Measurements from ENCODE around the gene LMTK3. TPM values are rescaled to one million over a fixed set of nuclear protein-coding genes. Genes with fewer than 3 reads are reported as not detected.
A peak's percentile ranks its signal among the peaks of the same experiment; 100 is the strongest.

Gene LMTK3
- total and polyA plus RNA-seq, 2 experiments from 2014 or later, result 0.22 TPM; not detected in 1

DNA sequence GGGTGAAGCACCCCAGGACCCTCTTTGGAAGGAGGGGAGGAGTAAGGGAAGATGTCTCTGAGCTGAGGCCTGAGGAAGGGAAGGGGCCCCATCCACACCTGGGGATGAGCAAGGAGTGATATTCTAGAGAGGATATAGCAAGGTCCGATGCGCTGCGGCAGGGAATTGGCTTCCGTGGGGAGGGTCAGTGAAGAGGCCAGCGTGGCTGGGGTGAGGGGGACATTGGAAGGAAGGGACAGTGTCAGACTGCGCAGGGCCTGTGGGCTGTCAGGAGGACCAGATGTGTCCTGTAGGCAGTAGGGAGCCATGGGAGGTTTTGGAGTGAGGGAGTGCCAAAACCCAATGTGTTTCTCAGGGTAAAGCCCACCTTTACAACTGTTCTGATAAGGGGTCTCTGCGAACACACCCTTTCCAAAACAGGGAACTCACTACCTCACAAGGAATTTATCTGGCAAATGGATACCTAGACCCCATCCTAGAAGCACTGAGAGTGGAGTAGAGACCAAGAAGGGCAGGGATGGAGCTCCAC, 3.7 kb downstream of the LMTK3 start:
- in situ Hi-C loops (cut with MboI), result loop anchor here (5.0 kb wide), 1 partner anchor 74 kb away; no protein-coding TSS in a partner anchor
- no peak for DNase-seq
- peaks cover 9% of the 10 kb centered on the region; the same call in 1 of the 2 replicates for H3K27me3 ChIP-seq (replicated peaks; ENCODE audit: insufficient read depth)
- 78 to 81% methylated on average over 7 of the region's 7 CpGs for WGBS, 2 experiments (ENCODE audit: low coverage in 1 of 2, low lambda C conversion rate in 2 of 2, missing lambda C conversion rate in 2 of 2)
- H3K36me3 ChIP-seq (ENCODE audit: low read depth), result no peaks in the 10 kb centered on the region
- no peak overlapping the region for H3K9ac ChIP-seq
- H3F3A ChIP-seq (ENCODE audit: insufficient read depth), result no peaks in the 10 kb centered on the region
- H3K4me2 ChIP-seq (ENCODE audit: unreplicated experiment), result no peak overlapping the region
- no peak for TF ChIP-seq EZH2 (IDR thresholded peaks at IDR 0.05; ENCODE audit: insufficient read depth, poor library complexity, severe bottlenecking)
- no peak for TF ChIP-seq EZH2phosphoT487 (IDR thresholded peaks at IDR 0.05; ENCODE audit: insufficient read depth, low read depth)
- 0 out of 2 replicates have a peak, but pooled peaks cover 3% of the 10 kb centered on the region for H3K4me1 ChIP-seq (ENCODE audit: insufficient read depth)
- no peaks in the 10 kb centered on the region for H3K9me2 ChIP-seq (ENCODE audit: insufficient read depth)
- H3K27ac ChIP-seq, result no peak overlapping the region
- no peak overlapping the region for H3K4me3 ChIP-seq
- H3K79me2 ChIP-seq (ENCODE audit: insufficient read depth), result no peaks in the 10 kb centered on the region
- no peaks in the 10 kb centered on the region for H4K20me1 ChIP-seq (ENCODE audit: insufficient read depth)
- H3K9me3 ChIP-seq (ENCODE audit: low read depth), result no peaks in the 10 kb centered on the region
- H2AFZ ChIP-seq, result no peak overlapping the region

DNA sequence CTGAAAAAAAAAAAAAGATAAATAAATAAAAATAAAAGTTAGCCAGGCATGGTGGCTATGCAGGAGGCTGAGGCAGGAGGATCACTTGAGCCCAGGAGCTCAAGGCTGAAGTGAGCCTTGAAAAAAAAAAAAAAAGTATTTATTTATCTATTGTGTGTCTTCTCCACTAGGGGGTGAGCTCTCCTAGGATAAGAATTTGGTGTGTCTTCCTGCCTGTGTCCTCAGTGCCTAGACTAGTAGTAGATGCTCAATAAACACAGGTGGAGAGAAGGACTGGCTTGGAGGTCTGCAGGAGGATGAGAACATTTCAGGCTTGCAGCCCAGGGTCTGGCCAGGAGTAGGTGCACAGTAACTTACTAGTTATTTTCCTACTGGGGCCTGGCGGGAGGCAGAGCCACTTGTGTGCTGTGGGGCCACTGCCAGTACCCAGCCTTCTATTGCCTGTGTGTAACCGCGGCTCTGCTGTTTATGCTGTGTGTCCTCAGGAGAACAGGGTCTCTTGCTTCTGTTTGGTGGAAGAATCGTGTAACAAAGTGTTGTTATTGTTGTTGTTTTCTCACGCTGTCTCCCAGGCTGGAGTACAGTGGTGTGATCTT, 5.4 kb downstream of the LMTK3 start:
- Histone ChIP-seq H3K27me3 (replicated peaks; ENCODE audit: insufficient read depth) (peaks cover 4% of the 10 kb centered on the region), H3K79me2 (ENCODE audit: insufficient read depth) (no peaks in the 10 kb centered on the region), H3K4me3 (no peak overlapping the region), H3F3A (ENCODE audit: insufficient read depth) (no peaks in the 10 kb centered on the region), H2AFZ (no peak overlapping the region), H4K20me1 (ENCODE audit: insufficient read depth) (no peaks in the 10 kb centered on the region), H3K4me1 (ENCODE audit: insufficient read depth) (0 out of 2 replicates have a peak, but pooled peaks cover 3% of the 10 kb centered on the region), H3K9me2 (ENCODE audit: insufficient read depth) (no peaks in the 10 kb centered on the region), H3K9me3 (ENCODE audit: low read depth) (no peaks in the 10 kb centered on the region), H3K4me2 (ENCODE audit: unreplicated experiment) (no peak overlapping the region), H3K36me3 (ENCODE audit: low read depth) (no peaks in the 10 kb centered on the region), H3K9ac (no peak overlapping the region), H3K27ac (no peak overlapping the region)
- in situ Hi-C loops (cut with MboI), result loop anchor here (5.0 kb wide), 1 partner anchor 76 kb away; no protein-coding TSS in a partner anchor
- no peak for TF ChIP-seq EZH2 (IDR thresholded peaks at IDR 0.05; ENCODE audit: insufficient read depth, poor library complexity, severe bottlenecking)
- TF ChIP-seq EZH2phosphoT487 (IDR thresholded peaks at IDR 0.05; ENCODE audit: insufficient read depth, low read depth), result no peak
- DNase-seq, result peak; percentile 74
- 89 to 90% methylated on average over 5 of the region's 5 CpGs for WGBS, 2 experiments (ENCODE audit: low coverage in 1 of 2, low lambda C conversion rate in 2 of 2, missing lambda C conversion rate in 2 of 2)

- no peak overlapping the region for H3K9ac ChIP-seq
- TF ChIP-seq EZH2 (IDR thresholded peaks at IDR 0.05; ENCODE audit: insufficient read depth, poor library complexity, severe bottlenecking) (no peak), EZH2phosphoT487 (IDR thresholded peaks at IDR 0.05; ENCODE audit: insufficient read depth, low read depth) (no peak)
- H3K4me1 ChIP-seq (ENCODE audit: insufficient read depth), result no peaks in the 10 kb centered on the region
- DNase-seq, result no peak
- no peak overlapping the region for H2AFZ ChIP-seq
- H3K27me3 ChIP-seq (replicated peaks; ENCODE audit: insufficient read depth), result peaks cover 26% of the 10 kb centered on the region
- H3F3A ChIP-seq (ENCODE audit: insufficient read depth), result no peaks in the 10 kb centered on the region
- H3K27ac ChIP-seq, result no peak overlapping the region
- in situ Hi-C loops (cut with MboI), result no loop called here
- no peaks in the 10 kb centered on the region for H3K79me2 ChIP-seq (ENCODE audit: insufficient read depth)
- H3K9me2 ChIP-seq (ENCODE audit: insufficient read depth), result no peaks in the 10 kb centered on the region
- H4K20me1 ChIP-seq (ENCODE audit: insufficient read depth), result no peaks in the 10 kb centered on the region
- H3K36me3 ChIP-seq (ENCODE audit: low read depth), result no peaks in the 10 kb centered on the region
- 40 to 42% methylated on average over 27 of the region's 27 CpGs for WGBS, 2 experiments (ENCODE audit: low coverage in 1 of 2, low lambda C conversion rate in 2 of 2, missing lambda C conversion rate in 2 of 2)
- H3K4me3 ChIP-seq, result no peak overlapping the region
- no peak overlapping the region for H3K4me2 ChIP-seq (ENCODE audit: unreplicated experiment)
- no peaks in the 10 kb centered on the region for H3K9me3 ChIP-seq (ENCODE audit: low read depth)
These were observed 9.2 kb downstream of the LMTK3 start for GRCh38 chr19:48502350-48503018.

DNA sequence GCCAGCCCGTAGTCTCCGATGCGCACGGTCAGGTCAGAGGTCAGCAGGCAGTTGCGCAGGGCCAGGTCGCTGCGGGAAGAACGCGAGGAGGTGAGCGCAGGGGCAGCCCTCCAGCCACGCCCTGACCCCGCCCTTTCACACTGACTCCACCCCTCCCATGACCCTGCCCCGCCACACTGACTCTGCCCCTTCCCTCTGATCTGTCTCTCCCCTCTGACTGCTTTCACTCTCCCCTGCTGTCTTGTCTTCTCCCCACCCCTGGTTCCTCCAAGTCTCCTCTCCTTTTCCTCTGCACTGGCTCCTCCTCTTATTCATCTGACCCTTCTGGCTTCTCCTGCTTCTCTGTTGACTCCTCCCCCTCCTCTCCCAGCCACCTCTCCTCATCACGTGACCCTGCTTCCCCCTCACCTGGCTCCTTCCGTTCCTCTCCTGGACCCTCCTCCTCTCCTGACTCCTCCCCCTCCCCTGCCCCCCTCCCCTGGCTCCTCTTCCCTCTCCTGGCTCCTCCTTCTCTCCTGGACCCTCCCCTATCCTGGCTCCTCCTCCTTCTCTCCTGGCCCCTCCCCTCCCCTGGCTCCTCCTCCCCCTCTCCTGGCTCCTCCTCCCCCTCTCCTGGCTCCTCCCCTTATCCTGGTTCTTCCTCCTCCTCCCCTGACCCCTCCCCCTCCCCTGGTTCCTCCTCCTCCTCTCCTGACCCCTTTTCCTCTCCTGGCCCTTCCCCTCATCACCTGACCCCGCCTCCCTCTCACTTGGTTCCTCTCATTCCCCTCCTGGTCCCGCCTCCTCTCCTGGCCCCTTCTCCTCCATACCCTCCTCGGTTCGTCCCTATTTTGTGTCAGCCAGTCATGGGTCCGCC, 9.9 kb downstream of the LMTK3 start:
- H3K4me3 ChIP-seq, result no peak overlapping the region

More for the DNA sequence above, 9.9 kb downstream of the LMTK3 start:
- Histone ChIP-seq H3K27ac (no peak overlapping the region), H3K9me2 (ENCODE audit: insufficient read depth) (no peaks in the 10 kb centered on the region), H3K9me3 (ENCODE audit: low read depth) (no peaks in the 10 kb centered on the region), H3K27me3 (replicated peaks; ENCODE audit: insufficient read depth) (peaks cover 26% of the 10 kb centered on the region), H4K20me1 (ENCODE audit: insufficient read depth) (no peaks in the 10 kb centered on the region), H3K4me2 (ENCODE audit: unreplicated experiment) (no peak overlapping the region), H2AFZ (no peak overlapping the region), H3K79me2 (ENCODE audit: insufficient read depth) (no peaks in the 10 kb centered on the region), H3F3A (ENCODE audit: insufficient read depth) (no peaks in the 10 kb centered on the region), H3K9ac (no peak overlapping the region), H3K4me1 (ENCODE audit: insufficient read depth) (no peaks in the 10 kb centered on the region), H3K36me3 (ENCODE audit: low read depth) (no peaks in the 10 kb centered on the region)
- WGBS, 2 experiments (ENCODE audit: low coverage in 1 of 2, low lambda C conversion rate in 2 of 2, missing lambda C conversion rate in 2 of 2), result 7% methylated on average over 10 to 20 of the region's 20 CpGs
- TF ChIP-seq EZH2 (IDR thresholded peaks at IDR 0.05; ENCODE audit: insufficient read depth, poor library complexity, severe bottlenecking), result no peak
- TF ChIP-seq EZH2phosphoT487 (IDR thresholded peaks at IDR 0.05; ENCODE audit: insufficient read depth, low read depth), result no peak
- in situ Hi-C loops (cut with MboI), result no loop called here
- peak; percentile 52 for DNase-seq

Data from GM23248 (cell line).